RWPE1 (cell line): ENCODE measurements around the gene SMIM28.
A peak's percentile ranks its signal among the peaks of the same experiment; 100 is the strongest.

Source experiments
- CTCF ChIA-PET: fragments of 350-600 bp; sonication (Branson Sonifier 250); formaldehyde crosslinking; extraction: SDS; loops from one replicate; lab custom pipeline; 2021; lab: Yijun Ruan, JAX
- POLR2A ChIA-PET: fragments of 400-600 bp; formaldehyde crosslinking; extraction: SDS; loops from one replicate; lab custom pipeline; 2020; ENCODE audit warnings: antibody characterized with exemption; ENCODE audit not compliant: low non-redundant PET; lab: Yijun Ruan, JAX
- DNase-seq: peaks from one replicate; pipeline ENCODE4 v3.0.0; 2012; ENCODE audit warnings: low spot score
- H3K27ac ChIP-seq: fragments of 450-650 bp; 2 replicates; pipeline ENCODE4 v1.5.1; 2017
- CTCF ChIP-seq: fragments of 450-650 bp; conservative IDR thresholded peaks from 2 replicates; pipeline ENCODE4 v1.5.1; 2017; ENCODE audit warnings: low read depth, mild to moderate bottlenecking

SMIM28 gene

GRCh38 chr6:138401960-138402837 lies 24.5 kb downstream of the SMIM28 start:
- ChIA-PET POLR2A (no interaction called here), CTCF (no interaction called here)
- no peak for DNase-seq
- H3K27ac ChIP-seq = no peak overlapping the region
- no peak for TF ChIP-seq CTCF

GRCh38 chr6:138402838-138403187 lies 25.1 kb downstream of the SMIM28 start:
- ChIA-PET POLR2A (no interaction called here), CTCF (interaction anchor here (0.8 kb wide), 1 partner anchor 1850 kb away, joined by 3 read pairs; no protein-coding TSS in a partner anchor)
- no peak for TF ChIP-seq CTCF
- DNase-seq = no peak
- H3K27ac ChIP-seq = 0 out of 2 replicates have a peak overlapping the region, but pooled peaks have one; percentile 86

- peak; percentile 13 for DNase-seq
- ChIA-PET CTCF (interaction anchor here (0.6 to 0.8 kb wide), 3 partner anchors 91 to 1849 kb away, joined by 3 to 4 read pairs (median 3); no protein-coding TSS in a partner anchor), POLR2A (no interaction called here)
- H3K27ac ChIP-seq = peak overlapping the region; percentile 86
- TF ChIP-seq CTCF = no peak; the same call in 1 of the 2 replicates
These were observed 25.7 kb downstream of the SMIM28 start for GRCh38 chr6:138403324-138403800.

GRCh38 chr6:138403801-138404665 lies 26.3 kb downstream of the SMIM28 start, which contains the start of gene HEBP2:
HEBP2 (plus strand) TSS chr6:138404223; CDS start chr6:138404496, 273 bp downstream.
- peak within 1 kb of the TSS; percentile 86 for H3K27ac ChIP-seq
- DNase-seq = peak; percentile 89
- peak; percentile 64 for TF ChIP-seq CTCF
- ChIA-PET CTCF (interaction anchor here (0.6 to 0.8 kb wide), 6 partner anchors 21 to 1849 kb away, joined by 3 to 6 read pairs (median 4); no protein-coding TSS in a partner anchor), POLR2A (interaction anchor here (0.6 kb wide), 1 partner anchor 143 kb away, joined by 3 read pairs; no protein-coding TSS in a partner anchor)

GRCh38 chr6:138404666-138405337 lies 27.1 kb downstream of the SMIM28 start:
- DNase-seq = no peak
- ChIA-PET CTCF (interaction anchor here (0.6 to 0.7 kb wide), 4 partner anchors 22 to 289 kb away, joined by 3 to 6 read pairs (median 4); no protein-coding TSS in a partner anchor), POLR2A (interaction anchor here (0.6 kb wide), 1 partner anchor 144 kb away, joined by 3 read pairs; no protein-coding TSS in a partner anchor)
- peak overlapping the region; percentile 86 for H3K27ac ChIP-seq
- no peak for TF ChIP-seq CTCF
